ENCODE data around the gene SORCS1. TPM values are rescaled to one million over a fixed set of nuclear protein-coding genes. Genes with fewer than 3 reads are reported as not detected.

Gene SORCS1
- total and polyA plus RNA-seq, 2 of the 8 experiments (the other 6 are each of a cell fraction or from before 2014, with no cell fraction given), result 4.1 to 4.6 TPM

DNA sequence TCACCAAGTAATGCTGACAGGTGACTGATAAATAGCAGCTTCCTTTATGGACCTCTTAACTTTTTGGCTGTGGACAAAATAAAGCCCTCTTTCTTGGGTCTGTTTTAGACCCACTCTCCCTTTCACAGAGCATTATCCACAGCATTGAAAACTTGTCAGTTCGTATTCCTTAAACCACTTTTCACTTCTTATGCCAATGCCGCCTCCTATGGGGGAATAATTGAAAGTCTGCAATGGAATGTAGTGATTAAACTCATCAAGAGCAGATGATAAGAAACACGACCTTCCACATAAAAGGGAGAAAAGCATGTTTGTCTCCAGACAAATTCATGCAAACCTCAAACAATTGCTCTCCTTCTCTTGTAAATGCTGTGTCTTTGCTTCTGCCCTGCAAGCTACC, 153.4 kb downstream of the SORCS1 start:
- no peak overlapping the region for H4K5ac ChIP-seq (ENCODE audit: insufficient read length, low read depth, low read length)
- no peak overlapping the region for H3K56ac ChIP-seq (replicated peaks; ENCODE audit: insufficient read length, low read depth, low read length)
- H2AFZ ChIP-seq (ENCODE audit: low read length), result no peak overlapping the region
- H3K23me2 ChIP-seq (ENCODE audit: low read depth, low read length), result no peaks in the 10 kb centered on the region
- H2BK15ac ChIP-seq (ENCODE audit: low read length), result no peak overlapping the region
- FAIRE-seq (peak; percentile 7), DNase-seq (ENCODE audit: low read depth in 1 of 2, low spot score in 2 of 2) (no peak)
- H3K18ac ChIP-seq (ENCODE audit: extremely low read depth, low read length), result no peak overlapping the region
- H2BK5ac ChIP-seq (ENCODE audit: low read depth, low read length), result no peak overlapping the region
- no peak overlapping the region for H2BK120ac ChIP-seq (replicated peaks; ENCODE audit: low read depth, low read length)
- H4K91ac ChIP-seq (replicated peaks; ENCODE audit: insufficient read length, low read length), result no peak overlapping the region
- 53% methylated on average over 3 of the region's 3 CpGs; no CpG with 5 or more reads in 1 of the 2 experiments for WGBS, 2 experiments (ENCODE audit: extremely low coverage in 1 of 2, insufficient coverage in 1 of 2, insufficient read length in 1 of 2, insufficient replicate concordance in 2 of 2, low coverage in 1 of 2, low lambda C conversion rate in 2 of 2, missing lambda C conversion rate in 1 of 2)
- 0 out of 4 replicates have a peak, but pooled peaks cover 0 to 4% of the 10 kb centered on the region in 2 experiments for H3K9me3 ChIP-seq (ENCODE audit: insufficient read depth in 2 of 2, low read depth in 1 of 2, low read length in 1 of 2)
- ChIA-PET CTCF (ENCODE audit: partially characterized antibody) (interaction anchor here (0.7 to 4.4 kb wide), 17 partner anchors 9 to 313 kb away, joined by 3 to 22 read pairs (median 4); no protein-coding TSS in a partner anchor), POLR2A (ENCODE audit: partially characterized antibody) (no interaction called here)
- H3K79me2 ChIP-seq (ENCODE audit: control insufficient read depth in 1 of 2, insufficient read depth in 2 of 2, low read length in 2 of 2), result no peaks in the 10 kb centered on the region
- H3K4me3 ChIP-seq (ENCODE audit: extremely low read depth in 1 of 4, insufficient read depth in 2 of 4, low read depth in 3 of 4, low read length in 4 of 4), result no peak overlapping the region
- H3K4ac ChIP-seq (replicated peaks; ENCODE audit: insufficient read length, low read depth, low read length), result no peak overlapping the region
- no peak overlapping the region for H3K23ac ChIP-seq (ENCODE audit: insufficient read length)
- TF ChIP-seq SIRT6 (IDR thresholded peaks at IDR 0.05; ENCODE audit: low read length) (no peak), EZH2 (IDR thresholded peaks at IDR 0.05; ENCODE audit: low read depth, low read length, severe bottlenecking) (no peak), EP300 (IDR thresholded peaks at IDR 0.05; ENCODE audit: borderline replicate concordance in 1 of 2, low read depth in 2 of 2, low read length in 2 of 2) (no peak), RAD21 (IDR thresholded peaks at IDR 0.05 in 1 of 2, conservative IDR thresholded peaks at IDR 0.05 in 1 of 2; ENCODE audit: low read depth in 2 of 2, low read length in 2 of 2) (peak; percentile 70 to 76)
- TF ChIP-seq, protein P1, sequence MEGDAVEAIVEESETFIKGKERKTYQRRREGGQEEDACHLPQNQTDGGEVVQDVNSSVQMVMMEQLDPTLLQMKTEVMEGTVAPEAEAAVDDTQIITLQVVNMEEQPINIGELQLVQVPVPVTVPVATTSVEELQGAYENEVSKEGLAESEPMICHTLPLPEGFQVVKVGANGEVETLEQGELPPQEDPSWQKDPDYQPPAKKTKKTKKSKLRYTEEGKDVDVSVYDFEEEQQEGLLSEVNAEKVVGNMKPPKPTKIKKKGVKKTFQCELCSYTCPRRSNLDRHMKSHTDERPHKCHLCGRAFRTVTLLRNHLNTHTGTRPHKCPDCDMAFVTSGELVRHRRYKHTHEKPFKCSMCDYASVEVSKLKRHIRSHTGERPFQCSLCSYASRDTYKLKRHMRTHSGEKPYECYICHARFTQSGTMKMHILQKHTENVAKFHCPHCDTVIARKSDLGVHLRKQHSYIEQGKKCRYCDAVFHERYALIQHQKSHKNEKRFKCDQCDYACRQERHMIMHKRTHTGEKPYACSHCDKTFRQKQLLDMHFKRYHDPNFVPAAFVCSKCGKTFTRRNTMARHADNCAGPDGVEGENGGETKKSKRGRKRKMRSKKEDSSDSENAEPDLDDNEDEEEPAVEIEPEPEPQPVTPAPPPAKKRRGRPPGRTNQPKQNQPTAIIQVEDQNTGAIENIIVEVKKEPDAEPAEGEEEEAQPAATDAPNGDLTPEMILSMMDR (IDR thresholded peaks at IDR 0.05; ENCODE audit: control extremely low read depth in 1 of 3, insufficient read depth in 1 of 3, low read depth in 1 of 3, low read length in 3 of 3), result peak in 2 of 3 experiments; percentile 46 to 54; a peak in 2 of 4 replicates
- TF ChIP-seq, protein P2, sequence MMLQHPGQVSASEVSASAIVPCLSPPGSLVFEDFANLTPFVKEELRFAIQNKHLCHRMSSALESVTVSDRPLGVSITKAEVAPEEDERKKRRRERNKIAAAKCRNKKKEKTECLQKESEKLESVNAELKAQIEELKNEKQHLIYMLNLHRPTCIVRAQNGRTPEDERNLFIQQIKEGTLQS (IDR thresholded peaks at IDR 0.05; ENCODE audit: insufficient read depth, low read depth, low read length), result no peak
- H4K8ac ChIP-seq (ENCODE audit: extremely low read depth, insufficient read depth, low read length), result no peak overlapping the region
- no peak overlapping the region for H3K4me2 ChIP-seq (ENCODE audit: insufficient read depth in 1 of 2, low read depth in 2 of 2, low read length in 2 of 2)
- no peak overlapping the region for H2BK12ac ChIP-seq (ENCODE audit: low read depth, low read length)
- no peak overlapping the region for H2BK20ac ChIP-seq (ENCODE audit: low read length)
- no peak overlapping the region for H3K14ac ChIP-seq (ENCODE audit: insufficient read length)
- H2AK5ac ChIP-seq (ENCODE audit: low read depth, low read length), result no peak overlapping the region
- H3K4me1 ChIP-seq (replicated peaks in 1 of 4; ENCODE audit: control insufficient read depth in 3 of 4, insufficient read depth in 4 of 4, low read length in 3 of 4), result peaks cover 0 to 6% (median 3%) of the 10 kb centered on the region in 4 experiments; a peak in 4 of 7 replicates
- no peaks in the 10 kb centered on the region for H3K36me3 ChIP-seq (ENCODE audit: control insufficient read depth in 2 of 4, insufficient read depth in 4 of 4, low read length in 3 of 4)
- no peaks in the 10 kb centered on the region for H4K20me1 ChIP-seq (replicated peaks in 1 of 2; ENCODE audit: control insufficient read depth in 1 of 2, insufficient read depth in 2 of 2, low read length in 2 of 2)
- H3K9ac ChIP-seq (replicated peaks in 1 of 4; ENCODE audit: extremely low read depth in 1 of 4, low read depth in 3 of 4, low read length in 3 of 4), result no peak overlapping the region
- H3K27me3 ChIP-seq (replicated peaks in 1 of 4; ENCODE audit: control insufficient read depth in 3 of 4, extremely low read depth in 1 of 4, insufficient read depth in 3 of 4, low read length in 3 of 4), result no peaks in the 10 kb centered on the region
- H3K79me1 ChIP-seq (ENCODE audit: low read depth, low read length), result no peaks in the 10 kb centered on the region
- no peak overlapping the region for H3K27ac ChIP-seq (ENCODE audit: low read depth, low read length)
